Measurements from ENCODE around the gene ACVRL1.

ACVRL1 gene

GRCh38 chr12:51907083-51907855 is at the start of gene ACVRL1:
Gene ACVRL1 (plus strand): TSS chr12:51907504. CDS start chr12:51912475, 4,971 bp downstream.
- no peak for DNase-seq (ENCODE audit: low spot score)

- no peak for DNase-seq (ENCODE audit: low spot score)
Measured at GRCh38 chr12:51860986-51861385, 46.3 kb upstream of the ACVRL1 start.

- DNase-seq (ENCODE audit: low spot score) = no peak
Measured at GRCh38 chr12:51862947-51863346, 44.4 kb upstream of the ACVRL1 start.

- no peak for DNase-seq (ENCODE audit: low spot score)
Measured at GRCh38 chr12:51863363-51863932, 43.9 kb upstream of the ACVRL1 start.

GRCh38 chr12:51863933-51864832 is 43.1 kb upstream of the ACVRL1 start:
- DNase-seq (ENCODE audit: low spot score) = no peak

- DNase-seq (ENCODE audit: low spot score) = no peak
Measured at GRCh38 chr12:51864833-51865670, 42.3 kb upstream of the ACVRL1 start.

GRCh38 chr12:51865757-51866270 is 41.5 kb upstream of the ACVRL1 start:
- DNase-seq (ENCODE audit: low spot score) = no peak

GRCh38 chr12:51866324-51866723 is 41.0 kb upstream of the ACVRL1 start:
- no peak for DNase-seq (ENCODE audit: low spot score)

- no peak for DNase-seq (ENCODE audit: low spot score)
Measured at GRCh38 chr12:51866762-51867161, 40.5 kb upstream of the ACVRL1 start.

- DNase-seq (ENCODE audit: low spot score) = no peak
Measured at GRCh38 chr12:51867371-51867770, 39.9 kb upstream of the ACVRL1 start.

GRCh38 chr12:51867796-51868428 is 39.4 kb upstream of the ACVRL1 start:
- no peak for DNase-seq (ENCODE audit: low spot score)

GRCh38 chr12:51868821-51869495 is 38.3 kb upstream of the ACVRL1 start:
- DNase-seq (ENCODE audit: low spot score) = no peak

- DNase-seq (ENCODE audit: low spot score) = no peak
Measured at GRCh38 chr12:51869496-51869865, 37.8 kb upstream of the ACVRL1 start.

- DNase-seq (ENCODE audit: low spot score) = no peak
Measured at GRCh38 chr12:51869931-51870330, 37.4 kb upstream of the ACVRL1 start.

- no peak for DNase-seq (ENCODE audit: low spot score)
Measured at GRCh38 chr12:51870504-51870903, 36.8 kb upstream of the ACVRL1 start.

GRCh38 chr12:51871126-51871525 is 36.2 kb upstream of the ACVRL1 start:
- DNase-seq (ENCODE audit: low spot score) = no peak

GRCh38 chr12:51871918-51872688 is 35.2 kb upstream of the ACVRL1 start:
- no peak for DNase-seq (ENCODE audit: low spot score)

GRCh38 chr12:51872689-51872981 is 34.7 kb upstream of the ACVRL1 start:
- DNase-seq (ENCODE audit: low spot score) = no peak

- no peak for DNase-seq (ENCODE audit: low spot score)
Measured at GRCh38 chr12:51873251-51873994, 33.9 kb upstream of the ACVRL1 start.

Data from CD4-positive, alpha-beta T cell treated with Interleukin-15 for 4 hours (primary cell).